ENCODE data around the gene DDX19B.
A peak's percentile ranks its signal among the peaks of the same experiment; 100 is the strongest.
"Not testable (repeated sequence)": the region's sequence is repeated elsewhere in the genome, so short reads cannot be mapped to it uniquely, and the experiment has no call there.

Gene DDX19B

GRCh38 chr16:70289229-70290094 lies 9.5 kb upstream of the DDX19B start, which contains the start of gene AARS1:
AARS1 (minus strand) TSS chr16:70289506; CDS start chr16:70282763, 6,743 bp downstream.
- peak; percentile 89 for DNase-seq

GRCh38 chr16:70290949-70291519 lies 8.0 kb upstream of the DDX19B start:
- DNase-seq: no peak

- not testable (repeated sequence) for DNase-seq
Measured at GRCh38 chr16:70292148-70292547, 6.8 kb upstream of the DDX19B start.

- no peak for DNase-seq
Measured at GRCh38 chr16:70294385-70295025, 4.5 kb upstream of the DDX19B start.

GRCh38 chr16:70295634-70296033 lies 3.4 kb upstream of the DDX19B start:
- no peak for DNase-seq

- no peak for DNase-seq
Measured at GRCh38 chr16:70301121-70301520, 2.1 kb downstream of the DDX19B start.

- DNase-seq: no peak
Measured at GRCh38 chr16:70302745-70303144, 3.8 kb downstream of the DDX19B start.

- DNase-seq: no peak
Measured at GRCh38 chr16:70304892-70305448, 6.0 kb downstream of the DDX19B start.

- no peak for DNase-seq
Measured at GRCh38 chr16:70306880-70307279, 7.9 kb downstream of the DDX19B start.

- DNase-seq: not testable (repeated sequence)
Measured at GRCh38 chr16:70307726-70308125, 8.7 kb downstream of the DDX19B start.

- no peak for DNase-seq
Measured at GRCh38 chr16:70320121-70320520, 21.1 kb downstream of the DDX19B start.

GRCh38 chr16:70324998-70325747 lies 26.2 kb downstream of the DDX19B start:
- no peak for DNase-seq

GRCh38 chr16:70331091-70331490 lies 32.1 kb downstream of the DDX19B start:
- DNase-seq: no peak

GRCh38 chr16:70331588-70332358 lies 32.8 kb downstream of the DDX19B start:
- no peak for DNase-seq

GRCh38 chr16:70332728-70333127 lies 33.7 kb downstream of the DDX19B start:
- DNase-seq: not testable (repeated sequence)

- DNase-seq: no peak
Measured at GRCh38 chr16:70337814-70338213, 38.8 kb downstream of the DDX19B start.

GRCh38 chr16:70341600-70341999 lies 42.6 kb downstream of the DDX19B start:
- no peak for DNase-seq

- DNase-seq: no peak
Measured at GRCh38 chr16:70342016-70342415, 43.0 kb downstream of the DDX19B start.

- no peak for DNase-seq
Measured at GRCh38 chr16:70345840-70346239, 46.9 kb downstream of the DDX19B start.

- DNase-seq: no peak
Measured at GRCh38 chr16:70348991-70349390, 50.0 kb downstream of the DDX19B start.

- no peak for DNase-seq
Measured at GRCh38 chr16:70349783-70350182, 50.8 kb downstream of the DDX19B start.

GRCh38 chr16:70359552-70359951 lies 60.6 kb downstream of the DDX19B start:
- no peak for DNase-seq

Measured in DMS79 treated with DMSO at 0.1 percent for 48 hours (cell line).